G401 (cell line): ENCODE results near the gene IQCK. TPM values are rescaled to one million over a fixed set of nuclear protein-coding genes. Genes with fewer than 3 reads are reported as not detected.

ENCODE experiments used
- DNase-seq: peaks from one replicate; pipeline ENCODE4 v3.0.0-alpha.2; 2015; ENCODE audit warnings: low spot score
- in situ Hi-C: cut with HindIII; loops from 2 replicates; pipeline ENCODE4 v1.10.0; 2016; ENCODE audit warnings: low sequenced_read_pairs, mixed read lengths
- total RNA-seq: library from RNA; depleted of rRNA; stranded (reverse); fragments of >200 nt; shearing (Covaris generic); gene quantifications from 2 replicates; pipeline ENCODE4 v1.2.3, GENCODE V29; 2014

Gene IQCK
- total RNA-seq, 1 experiment from 2014 or later: 6.6 TPM

DNA sequence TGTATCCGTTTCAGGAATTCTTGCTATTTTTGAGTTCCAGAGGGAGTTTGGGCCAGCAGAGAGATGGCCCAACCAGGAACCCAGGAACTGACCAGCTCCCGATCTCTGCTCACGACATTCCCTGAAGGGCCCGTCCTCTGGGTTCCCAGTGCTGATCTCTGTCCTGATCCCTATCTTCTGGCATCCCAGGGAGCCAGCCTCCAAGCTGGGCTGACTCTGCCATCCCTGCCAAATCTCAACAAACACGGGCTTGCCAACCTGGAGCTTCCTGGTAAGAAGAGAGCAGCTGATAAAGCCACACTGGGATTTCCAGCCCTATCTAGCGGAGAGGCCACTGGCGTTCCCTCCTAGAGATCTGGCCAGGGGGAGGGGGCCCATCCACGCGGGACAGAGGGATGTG, 150.3 kb downstream of the IQCK start:
- in situ Hi-C loops: no loop called here
- peak; percentile 54 for DNase-seq

DNA sequence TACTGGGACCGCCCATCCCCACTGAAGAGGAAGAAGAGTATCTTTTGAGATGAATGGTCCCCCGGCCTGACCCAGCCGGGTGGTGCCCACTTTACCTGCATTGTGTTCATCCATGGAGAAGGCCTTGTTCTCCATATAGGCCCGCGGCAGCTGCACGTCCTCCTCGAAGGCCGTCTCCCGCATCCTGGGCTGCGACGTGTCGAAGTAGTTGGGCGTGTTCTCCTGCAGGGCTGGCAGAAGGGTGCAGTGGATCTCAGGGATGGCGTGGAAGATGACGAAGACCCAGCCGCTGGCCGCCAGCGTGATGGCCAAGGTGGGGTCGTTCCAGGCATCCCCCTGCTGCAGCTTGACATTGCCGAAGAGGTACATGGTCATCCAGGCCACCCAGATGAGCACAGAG, 153.7 kb downstream of the IQCK start:
- no peak for DNase-seq
- in situ Hi-C loops: no loop called here

DNA sequence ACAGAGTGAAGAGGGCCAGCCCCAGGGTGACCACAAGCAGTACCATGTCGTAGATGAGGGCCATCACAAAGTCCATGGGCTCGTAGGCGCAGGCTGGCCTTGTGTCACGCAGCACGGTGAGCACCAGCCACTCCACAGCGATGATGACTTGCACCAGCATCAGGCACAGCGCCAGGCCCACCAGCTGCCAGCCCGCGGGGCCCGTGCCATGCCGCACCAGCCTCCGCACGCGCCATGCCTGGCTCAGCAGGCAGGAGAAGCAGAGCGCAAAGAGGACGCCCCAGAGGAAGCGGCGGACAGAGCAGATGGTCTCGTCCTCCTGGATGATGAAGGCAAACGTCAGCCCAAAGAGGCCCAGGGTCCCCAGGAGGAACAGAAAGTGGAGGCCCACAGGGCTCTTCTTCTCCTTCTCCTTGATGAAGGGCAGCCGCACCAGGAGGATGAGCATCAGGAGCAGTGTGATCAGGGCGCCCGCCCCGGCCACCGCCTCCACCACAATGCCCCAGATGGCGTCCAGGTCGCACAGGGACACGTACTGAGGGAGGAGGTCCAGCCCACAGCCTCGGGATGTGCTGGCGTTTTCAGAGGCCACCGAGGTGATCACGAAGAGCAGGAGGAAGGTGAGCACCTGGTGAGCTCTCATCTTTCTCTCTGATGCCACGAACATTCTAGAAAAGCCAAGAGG, 154.2 kb downstream of the IQCK start:
- in situ Hi-C loops: no loop called here

DNA sequence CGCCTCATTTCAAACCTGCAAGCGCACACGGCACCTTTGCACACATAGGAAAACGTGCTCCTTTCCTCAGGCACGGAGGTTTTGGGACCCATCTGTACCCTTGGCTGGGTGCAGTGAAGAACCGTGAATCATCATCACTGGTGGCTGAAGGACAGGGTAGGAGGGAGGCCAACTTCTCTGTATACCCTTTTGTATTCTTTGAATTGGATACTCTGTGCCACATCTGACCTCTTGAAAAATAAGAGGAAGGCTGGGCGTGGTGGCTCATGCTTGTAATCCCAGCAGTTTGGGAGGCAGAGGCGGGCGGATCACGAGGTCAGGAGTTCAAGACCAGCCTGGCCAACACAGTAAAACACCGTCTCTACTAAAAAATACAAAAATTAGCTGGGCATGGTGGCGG, 154.9 kb downstream of the IQCK start:
- in situ Hi-C loops: no loop called here
- DNase-seq: no peak

More for the DNA sequence above, 154.2 kb downstream of the IQCK start:
- peak; percentile 73 for DNase-seq

DNA sequence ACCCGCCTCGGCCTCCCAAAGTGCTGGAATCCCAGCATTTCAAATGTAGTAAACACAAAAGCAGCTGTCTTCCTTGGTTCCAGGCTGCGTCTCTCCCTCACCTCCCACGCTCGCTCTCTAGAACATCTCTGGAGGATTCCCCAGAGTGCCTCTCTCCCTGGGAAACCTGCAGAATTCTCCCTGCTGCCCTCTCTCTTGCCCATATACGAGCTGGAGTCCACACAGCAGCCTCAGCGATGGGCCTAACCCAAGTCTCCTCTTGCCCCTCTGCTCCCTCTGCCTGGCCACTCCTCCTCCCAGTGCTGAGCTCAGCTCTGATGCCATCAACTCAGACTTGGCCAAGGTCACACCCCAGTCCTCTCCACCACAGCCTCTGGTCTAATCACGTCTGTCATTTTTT, 156.0 kb downstream of the IQCK start:
- DNase-seq: no peak
- in situ Hi-C loops: no loop called here

DNA sequence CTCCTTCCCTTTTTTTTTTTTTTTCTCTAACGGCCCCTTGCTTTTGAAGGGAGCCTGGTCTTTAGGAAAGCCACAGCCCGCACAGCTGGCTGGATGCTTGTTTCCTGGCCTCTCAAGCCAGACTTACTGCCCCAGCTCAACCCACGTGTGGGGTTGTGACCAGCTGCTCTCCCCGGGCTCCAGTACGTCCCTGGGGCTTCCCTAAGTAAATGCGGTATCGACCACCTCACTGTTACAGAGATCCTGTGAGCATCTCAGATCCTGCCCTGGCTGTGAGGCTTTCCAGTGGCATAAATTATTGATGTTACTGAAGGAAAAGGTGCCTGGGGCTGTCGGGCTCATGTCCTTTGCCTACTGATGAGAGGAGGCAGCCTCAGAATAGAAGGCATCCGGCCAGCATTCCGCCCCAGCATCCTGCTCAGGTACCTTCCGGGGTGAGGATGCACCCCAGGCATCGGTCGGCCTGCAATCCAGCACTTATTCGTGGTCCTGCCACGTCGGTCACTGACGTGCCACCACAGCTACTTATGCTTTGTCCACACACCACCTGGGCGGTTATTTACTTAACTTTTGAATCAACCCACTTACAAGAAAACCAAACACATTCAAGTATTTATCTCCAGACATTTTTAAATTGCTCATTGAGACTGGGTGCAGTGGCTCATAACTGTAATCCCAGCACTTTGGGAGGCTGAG, 156.9 kb downstream of the IQCK start:
- in situ Hi-C loops: loop anchor here (25.0 kb wide), 1 partner anchor 263 kb away; no protein-coding TSS in a partner anchor
- DNase-seq: peak; percentile 23

DNA sequence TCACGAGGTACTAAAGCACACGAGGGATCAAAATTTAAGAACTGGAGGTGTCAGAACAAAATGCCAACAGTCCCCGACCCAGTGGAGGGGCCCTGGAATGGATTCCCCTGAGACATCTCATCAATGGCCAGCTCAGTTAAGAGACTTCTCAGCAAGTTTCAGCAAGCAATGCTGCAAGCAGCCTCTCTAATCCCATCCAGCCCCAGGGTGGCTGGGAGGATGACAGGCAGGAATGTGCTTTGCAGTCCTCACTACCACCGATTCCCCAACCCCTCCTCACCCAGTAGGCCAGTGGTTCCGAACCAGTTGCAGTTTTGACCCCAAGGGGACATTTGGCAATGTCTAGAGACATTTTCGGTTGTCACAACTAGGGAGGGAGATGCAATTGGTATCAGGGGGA, 157.8 kb downstream of the IQCK start:
- in situ Hi-C loops: loop anchor here (25.0 kb wide), 1 partner anchor 264 kb away; no protein-coding TSS in a partner anchor
- DNase-seq: peak; percentile 10

DNA sequence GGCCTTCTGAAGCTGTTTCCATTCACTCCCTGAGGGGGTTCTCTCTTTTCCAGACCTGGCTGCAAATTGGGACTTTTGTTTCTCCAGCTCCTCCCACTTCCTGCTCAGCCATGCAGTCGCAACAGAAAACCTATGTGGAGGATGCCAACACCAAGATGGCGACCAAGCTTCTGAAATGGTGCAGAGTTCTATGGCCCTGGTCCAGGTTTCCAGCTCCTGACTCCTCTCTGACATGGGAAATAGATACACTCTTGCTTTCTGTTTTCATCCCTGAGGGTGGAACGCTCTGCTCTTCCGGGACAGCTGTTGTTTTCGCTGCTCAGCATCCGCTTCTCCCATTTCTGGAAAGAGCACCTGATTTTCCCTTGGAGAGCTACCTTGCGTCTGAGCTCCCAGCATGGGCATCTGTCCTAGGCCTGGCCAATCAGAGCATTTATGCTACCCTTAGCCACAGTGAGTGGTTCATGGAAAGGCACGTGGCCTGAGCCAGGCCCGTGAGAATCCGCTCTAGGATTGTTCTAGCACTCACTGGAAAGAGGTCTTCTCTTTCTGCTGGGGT, 158.5 kb downstream of the IQCK start:
- DNase-seq: peak; percentile 33
- in situ Hi-C loops: loop anchor here (25.0 kb wide), 1 partner anchor 264 kb away; no protein-coding TSS in a partner anchor

DNA sequence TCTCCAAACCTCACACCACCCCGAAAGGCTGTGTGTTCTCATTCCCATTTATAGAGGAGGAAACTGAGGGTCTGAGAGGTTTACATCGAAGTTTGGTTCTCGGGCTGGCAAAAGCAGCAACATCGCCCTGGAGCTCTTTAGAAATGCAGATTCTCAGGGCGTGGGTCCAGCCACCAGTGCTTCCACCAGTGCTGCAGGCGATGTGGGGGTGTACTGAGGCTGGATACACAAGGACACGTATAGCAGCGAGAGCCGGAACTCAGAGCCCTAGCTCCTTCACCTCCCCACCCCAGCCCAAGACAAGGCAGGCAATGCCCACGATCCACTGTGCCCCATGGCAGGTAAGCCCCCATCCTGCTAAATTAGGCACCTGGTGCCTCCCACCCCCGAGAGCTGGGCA, 160.7 kb downstream of the IQCK start:
- in situ Hi-C loops: loop anchor here (25.0 kb wide), 1 partner anchor 266 kb away; no protein-coding TSS in a partner anchor
- peak; percentile 56 for DNase-seq

DNA sequence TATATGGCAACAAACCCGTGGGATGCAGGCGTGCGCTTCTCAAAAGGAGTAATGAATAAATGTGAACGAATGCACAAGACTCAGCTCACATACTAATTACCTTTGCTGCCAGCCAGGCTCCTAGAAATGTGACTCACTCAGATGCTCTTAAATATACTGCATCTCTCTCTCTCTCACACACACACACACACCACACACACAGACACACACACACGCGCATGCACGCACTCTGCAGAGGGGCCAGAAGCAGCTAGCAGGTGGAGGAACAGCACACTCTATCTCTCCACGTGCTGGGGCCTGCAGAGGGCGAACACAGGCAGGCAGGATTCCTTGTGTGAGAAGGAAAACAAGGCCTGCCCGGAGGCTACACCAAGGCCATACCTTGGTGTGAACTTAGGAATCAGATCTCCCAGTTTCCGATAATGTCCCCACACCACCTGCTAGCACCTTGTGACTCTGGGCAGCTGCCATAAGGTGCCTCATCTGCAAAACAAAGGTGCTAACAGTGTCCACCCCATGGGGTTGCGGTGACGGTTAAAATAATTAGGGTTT, 161.2 kb downstream of the IQCK start:
- in situ Hi-C loops: loop anchor here (25.0 kb wide), 1 partner anchor 267 kb away; no protein-coding TSS in a partner anchor
- DNase-seq: peak; percentile 73

DNA sequence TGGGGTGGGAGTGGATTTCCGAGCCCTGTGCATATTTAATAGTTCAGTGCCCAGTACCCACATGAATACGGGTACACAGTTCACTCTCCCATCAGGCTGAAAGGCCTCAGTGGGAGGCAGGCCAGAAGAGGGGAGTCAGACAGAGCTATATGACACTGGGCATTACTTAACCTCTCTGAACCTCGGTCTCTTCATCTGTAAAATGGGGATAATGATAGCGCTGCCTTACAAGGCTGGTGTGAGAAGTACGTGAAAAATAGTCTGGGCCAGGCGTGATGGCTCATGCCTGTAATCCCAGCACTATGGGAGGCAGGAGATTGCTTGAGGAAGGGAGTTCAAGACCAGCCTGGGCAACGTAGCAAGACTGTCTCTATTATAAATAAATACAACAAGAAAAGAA, 163.0 kb downstream of the IQCK start:
- no peak for DNase-seq
- in situ Hi-C loops: loop anchor here (25.0 kb wide), 1 partner anchor 269 kb away; no protein-coding TSS in a partner anchor

DNA sequence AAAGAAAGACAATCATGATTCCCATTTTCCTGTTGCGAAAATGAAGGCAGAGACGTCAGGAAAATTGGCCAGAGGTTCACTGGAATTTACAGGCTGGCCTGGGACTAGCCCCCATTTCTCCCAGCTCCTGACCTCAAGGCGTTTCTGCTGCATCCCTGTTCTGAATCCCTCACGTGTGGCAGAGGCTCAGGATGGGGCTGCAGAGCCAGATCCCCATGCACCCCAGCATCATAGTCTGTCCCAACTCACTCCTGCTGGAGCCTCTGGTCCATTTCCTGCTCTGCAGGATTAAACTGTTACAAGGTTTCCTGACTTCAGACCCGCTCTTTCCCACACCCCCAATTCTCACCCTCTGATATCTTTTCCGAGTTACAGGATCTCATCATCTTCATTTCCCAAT, 163.7 kb downstream of the IQCK start:
- in situ Hi-C loops: loop anchor here (25.0 kb wide), 1 partner anchor 269 kb away; no protein-coding TSS in a partner anchor
- no peak for DNase-seq

DNA sequence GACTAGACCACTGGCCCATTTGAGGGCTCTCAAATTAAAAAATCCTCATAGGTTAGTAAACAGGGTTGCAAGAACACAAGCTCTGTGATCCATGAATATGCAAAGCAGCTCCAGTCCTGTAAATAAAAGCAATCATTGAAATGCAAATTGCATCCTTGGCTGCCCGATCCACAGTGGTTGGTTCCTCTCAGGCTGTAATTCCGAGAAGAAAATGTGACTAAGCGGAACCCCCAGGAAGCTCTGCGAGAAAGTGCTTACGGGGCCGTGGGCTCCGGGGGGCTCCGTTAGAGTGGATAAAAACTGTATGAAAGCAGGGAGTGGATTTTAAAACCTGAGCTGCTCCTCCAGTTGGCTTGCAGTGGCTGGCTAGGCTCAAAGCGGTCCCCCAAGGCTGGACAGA, 164.1 kb downstream of the IQCK start:
- DNase-seq: peak; percentile 63
- in situ Hi-C loops: loop anchor here (25.0 kb wide), 1 partner anchor 270 kb away; no protein-coding TSS in a partner anchor

DNA sequence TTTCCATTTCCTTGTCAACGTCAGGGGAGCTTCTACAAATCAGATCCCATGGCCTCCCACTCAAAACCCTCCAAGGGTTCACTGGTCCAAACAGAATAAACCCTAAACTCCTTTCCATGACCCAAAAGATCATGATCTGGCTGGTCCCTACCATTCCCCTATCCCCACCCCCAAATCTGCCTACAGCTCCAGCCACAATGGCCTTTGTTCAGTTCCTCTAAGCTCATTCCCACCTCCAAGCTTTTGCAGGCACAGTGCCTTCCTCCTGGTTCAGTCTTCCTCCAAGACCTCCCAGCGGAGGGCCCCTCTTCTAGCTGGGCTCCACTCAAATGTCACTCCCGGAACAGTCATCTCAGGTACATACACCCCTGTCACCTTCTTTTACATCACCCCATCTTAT, 164.6 kb downstream of the IQCK start:
- in situ Hi-C loops: loop anchor here (25.0 kb wide), 1 partner anchor 270 kb away; no protein-coding TSS in a partner anchor
- peak; percentile 63 for DNase-seq

DNA sequence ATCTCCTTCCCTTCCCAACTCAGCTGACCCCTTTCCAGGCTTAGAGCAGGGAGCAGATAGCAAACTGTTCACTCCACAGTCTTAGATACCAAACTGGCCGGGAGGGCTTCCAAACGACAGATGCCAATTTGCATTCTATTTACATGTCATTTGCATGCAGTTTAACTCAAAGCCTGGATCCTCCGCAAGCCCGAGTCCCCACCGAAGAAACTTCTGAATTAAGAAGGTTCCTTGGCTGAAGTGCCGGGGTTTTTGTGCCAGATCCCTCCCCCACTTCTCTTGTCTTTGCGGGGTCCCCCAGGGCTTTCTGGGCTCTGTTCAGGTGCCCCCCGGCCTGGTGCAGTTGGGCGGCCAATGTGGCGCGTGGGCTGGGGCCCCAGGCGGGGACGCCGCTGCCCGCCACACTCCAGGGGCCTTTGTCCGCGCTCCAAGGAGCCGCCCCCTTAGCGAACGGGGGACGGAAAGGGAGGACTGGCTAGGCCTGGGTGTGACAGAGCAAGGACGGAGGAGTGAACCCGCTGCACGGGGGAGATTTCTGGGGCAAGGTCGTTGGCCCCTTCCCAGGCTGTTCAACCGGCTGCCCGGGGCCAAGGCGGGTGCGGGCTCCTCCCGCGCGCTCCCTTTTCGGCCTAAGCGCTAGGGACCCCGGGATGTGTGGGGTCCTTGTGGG, 165.4 kb downstream of the IQCK start:
- in situ Hi-C loops: loop anchor here (25.0 kb wide), 1 partner anchor 271 kb away; no protein-coding TSS in a partner anchor

DNA sequence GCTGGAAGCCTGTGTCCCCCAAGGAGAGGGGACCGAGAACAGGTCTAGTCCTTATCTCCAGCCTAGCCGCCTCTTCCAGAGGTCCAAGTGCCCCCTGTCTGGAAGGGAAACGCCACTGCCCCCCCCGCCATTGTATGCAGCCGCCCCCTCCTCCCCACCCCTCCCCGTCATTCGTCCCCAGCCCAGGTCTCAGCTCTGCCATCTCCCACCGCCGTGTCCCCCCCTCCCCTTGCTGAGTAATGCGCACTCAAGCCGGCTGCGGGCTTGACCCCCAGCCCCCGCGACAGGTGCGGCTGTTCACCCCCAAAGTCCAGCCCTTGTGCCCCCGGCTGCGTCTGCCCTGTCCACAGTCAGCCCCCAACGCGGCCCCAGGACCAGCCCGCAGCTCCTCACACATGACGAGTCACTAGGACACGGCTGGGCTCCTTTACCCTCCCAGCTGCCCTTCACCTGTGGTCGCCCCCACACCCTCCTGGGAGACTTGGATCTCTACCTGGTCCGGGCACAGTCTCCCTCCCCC, 166.0 kb downstream of the IQCK start:
- in situ Hi-C loops: loop anchor here (25.0 kb wide), 1 partner anchor 272 kb away; no protein-coding TSS in a partner anchor

More for the DNA sequence above, 165.4 kb downstream of the IQCK start:
- peak; percentile 86 for DNase-seq

DNA sequence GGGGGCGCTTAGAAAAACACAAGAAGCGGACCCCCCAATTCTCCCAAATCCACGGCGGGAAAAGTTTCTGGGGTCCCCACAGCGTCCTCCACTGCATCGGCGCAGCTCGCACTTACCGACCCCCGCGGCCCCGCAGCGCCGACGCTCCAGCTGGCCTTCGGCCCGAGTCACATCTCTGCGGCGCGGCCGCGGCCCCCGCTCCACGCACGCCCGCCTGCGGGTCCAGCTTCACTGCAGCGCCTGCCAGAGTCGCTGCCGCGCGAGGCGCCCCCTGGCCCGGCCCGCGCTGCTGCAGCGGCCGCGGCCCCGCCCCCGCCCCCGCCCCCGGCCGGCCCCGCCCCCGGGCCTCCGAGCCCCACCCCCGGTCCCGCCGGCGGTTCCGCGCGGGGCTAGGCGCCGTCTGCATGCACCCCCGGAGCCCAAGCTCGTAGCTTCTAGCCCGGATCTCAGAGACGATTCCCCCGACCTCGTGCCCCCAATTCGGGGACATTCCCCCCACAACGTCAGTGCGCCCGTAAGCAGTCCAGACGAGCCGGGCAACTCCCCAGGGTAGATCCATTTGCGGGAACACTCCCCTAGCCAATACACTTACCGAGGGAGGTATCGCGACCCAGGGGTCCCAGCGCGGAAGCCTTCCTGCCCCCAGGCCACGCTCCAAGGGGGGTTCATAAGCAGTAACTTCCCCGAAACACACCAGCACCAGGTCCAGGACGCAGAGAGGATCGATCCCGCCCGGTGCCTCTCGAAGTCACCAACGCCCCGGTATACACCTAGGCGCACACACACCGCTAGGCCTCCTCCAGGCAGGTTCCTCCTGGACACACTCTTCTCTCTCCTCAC, 166.8 kb downstream of the IQCK start, which contains the start of gene GPRC5B:
Gene GPRC5B, minus strand, starts transcription at position 238 of the 840 bp plus-strand sequence. CDS start 12,003 bp downstream, outside the sequence.
- peak; percentile 50 for DNase-seq
- in situ Hi-C loops: loop anchor here (25.0 kb wide), 1 partner anchor 273 kb away; no protein-coding TSS in a partner anchor

More for the DNA sequence above, 166.0 kb downstream of the IQCK start:
- no peak for DNase-seq
